HG03139 (cell line): ENCODE measurements around the gene LGR6.

Experiments
- ATAC-seq: cut with Tn5 transposase; IDR thresholded peaks from one replicate; pipeline ENCODE4 v1.9.1; 2021; ENCODE audit not compliant: unreplicated experiment

LGR6 gene

GRCh38 chr1:202199040-202199889, 5.7 kb downstream of the LGR6 start:
- no peak for ATAC-seq

GRCh38 chr1:202200112-202200548, 6.5 kb downstream of the LGR6 start:
- ATAC-seq = no peak

- ATAC-seq = no peak
Observed at GRCh38 chr1:202200669-202201068, 7.1 kb downstream of the LGR6 start.

- ATAC-seq = no peak
Observed at GRCh38 chr1:202201266-202201665, 7.7 kb downstream of the LGR6 start.

- ATAC-seq = no peak
Observed at GRCh38 chr1:202201971-202202370, 8.4 kb downstream of the LGR6 start.

GRCh38 chr1:202202500-202203168, 9.0 kb downstream of the LGR6 start:
- no peak for ATAC-seq

GRCh38 chr1:202203238-202204039, 9.8 kb downstream of the LGR6 start:
- no peak for ATAC-seq

- ATAC-seq = no peak
Observed at GRCh38 chr1:202204065-202204464, 10.5 kb downstream of the LGR6 start.

GRCh38 chr1:202205523-202206190, 12.1 kb downstream of the LGR6 start:
- no peak for ATAC-seq

- ATAC-seq = no peak
Observed at GRCh38 chr1:202207292-202207691, 13.7 kb downstream of the LGR6 start.

GRCh38 chr1:202208351-202208857, 14.8 kb downstream of the LGR6 start:
- no peak for ATAC-seq

- ATAC-seq = no peak
Observed at GRCh38 chr1:202210385-202210784, 16.8 kb downstream of the LGR6 start.

- no peak for ATAC-seq
Observed at GRCh38 chr1:202210969-202211368, 17.4 kb downstream of the LGR6 start.

- ATAC-seq = no peak
Observed at GRCh38 chr1:202212787-202213186, 19.2 kb downstream of the LGR6 start.

- no peak for ATAC-seq
Observed at GRCh38 chr1:202213361-202214088, 19.9 kb downstream of the LGR6 start.

- no peak for ATAC-seq
Observed at GRCh38 chr1:202214089-202214843, 20.7 kb downstream of the LGR6 start.

GRCh38 chr1:202215472-202216130, 22.0 kb downstream of the LGR6 start:
- no peak for ATAC-seq

GRCh38 chr1:202216691-202217090, 23.1 kb downstream of the LGR6 start:
- no peak for ATAC-seq

GRCh38 chr1:202217516-202217915, 23.9 kb downstream of the LGR6 start:
- no peak for ATAC-seq
